Measurements from ENCODE around the gene FKBP11. TPM values are rescaled to one million over a fixed set of nuclear protein-coding genes. Genes with fewer than 3 reads are reported as not detected.

FKBP11 gene
- total and polyA plus RNA-seq, 2 donors = 8.3 to 36.7 TPM

DNA sequence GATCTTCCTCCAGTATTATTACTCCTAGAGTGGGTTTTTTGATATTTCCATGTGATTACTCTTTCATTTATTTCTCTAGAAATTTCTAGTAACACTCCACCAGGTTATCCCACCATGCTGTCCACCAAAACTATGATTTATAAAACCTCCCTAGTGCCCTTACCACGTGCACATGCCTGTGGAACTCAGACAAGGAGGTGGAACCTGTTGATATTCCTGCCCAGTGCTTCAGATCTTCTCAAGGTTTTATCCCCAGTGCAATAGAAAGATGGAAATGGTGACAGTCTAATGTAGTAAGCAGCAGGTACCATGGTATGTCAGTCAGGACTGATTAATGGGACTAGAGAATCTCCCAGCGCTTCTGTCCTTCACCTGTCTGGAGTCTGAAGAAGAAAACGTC, 35.5 kb upstream of the FKBP11 start:
- Histone ChIP-seq H3K36me3 (ENCODE audit: control insufficient read depth in 2 of 2, insufficient read depth in 2 of 2, low read length in 1 of 2) (no peaks in the 10 kb centered on the region), H3K27ac (ENCODE audit: low read depth in 1 of 2, low read length in 1 of 2) (no peak overlapping the region), H3K4me1 (ENCODE audit: control insufficient read depth in 2 of 2, insufficient read depth in 2 of 2, low read length in 2 of 2) (peaks cover 11 to 18% of the 10 kb centered on the region in 2 donors), H3K27me3 (ENCODE audit: control insufficient read depth in 2 of 2, insufficient read depth in 1 of 2, low read length in 1 of 2) (peaks cover 3 to 17% of the 10 kb centered on the region in 2 donors), H3K9me3 (ENCODE audit: control insufficient read depth in 2 of 2, insufficient read depth in 1 of 2, low read length in 1 of 2) (no peaks in the 10 kb centered on the region), H3K4me3 (ENCODE audit: low read length in 2 of 2) (no peak overlapping the region)
- no peak for DNase-seq (ENCODE audit: low read depth in 6 of 9, low spot score in 9 of 9)
- 92% methylated on average over 3 of the region's 3 CpGs for WGBS

DNA sequence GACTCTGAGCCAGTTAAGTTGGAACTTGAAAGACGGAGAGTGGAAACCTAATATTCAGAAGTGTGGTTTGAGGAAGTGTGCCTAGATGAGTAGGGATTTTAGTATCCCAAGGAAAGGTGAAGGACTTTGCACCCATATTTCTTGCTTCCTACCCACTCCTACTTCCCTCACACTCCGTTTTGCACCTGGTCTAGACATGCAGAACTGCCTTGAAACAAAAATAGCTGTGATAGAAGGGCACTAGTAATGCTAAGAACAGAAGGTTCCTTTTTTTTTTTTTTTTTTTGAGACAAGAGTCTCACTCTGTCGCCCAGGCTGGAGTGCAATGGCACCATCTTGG, 32.7 kb upstream of the FKBP11 start:
- H3K4me1 ChIP-seq (ENCODE audit: control insufficient read depth in 2 of 2, insufficient read depth in 2 of 2, low read length in 2 of 2) = peaks cover 17 to 25% of the 10 kb centered on the region in 2 donors
- H3K9me3 ChIP-seq (ENCODE audit: control insufficient read depth in 2 of 2, insufficient read depth in 1 of 2, low read length in 1 of 2) = no peaks in the 10 kb centered on the region
- WGBS = 23% methylated on average over 3 of the region's 3 CpGs
- peaks cover 0 to 8% of the 10 kb centered on the region in 2 donors for H3K36me3 ChIP-seq (ENCODE audit: control insufficient read depth in 2 of 2, insufficient read depth in 2 of 2, low read length in 1 of 2)
- H3K4me3 ChIP-seq (ENCODE audit: low read length in 2 of 2) = peak overlapping the region in 1 of 2 donors; percentile 65
- H3K27ac ChIP-seq (ENCODE audit: low read depth in 1 of 2, low read length in 1 of 2) = no peak overlapping the region
- DNase-seq (ENCODE audit: low read depth in 6 of 9, low spot score in 9 of 9) = no peak
- peaks cover 0 to 10% of the 10 kb centered on the region in 2 donors for H3K27me3 ChIP-seq (ENCODE audit: control insufficient read depth in 2 of 2, insufficient read depth in 1 of 2, low read length in 1 of 2)

DNA sequence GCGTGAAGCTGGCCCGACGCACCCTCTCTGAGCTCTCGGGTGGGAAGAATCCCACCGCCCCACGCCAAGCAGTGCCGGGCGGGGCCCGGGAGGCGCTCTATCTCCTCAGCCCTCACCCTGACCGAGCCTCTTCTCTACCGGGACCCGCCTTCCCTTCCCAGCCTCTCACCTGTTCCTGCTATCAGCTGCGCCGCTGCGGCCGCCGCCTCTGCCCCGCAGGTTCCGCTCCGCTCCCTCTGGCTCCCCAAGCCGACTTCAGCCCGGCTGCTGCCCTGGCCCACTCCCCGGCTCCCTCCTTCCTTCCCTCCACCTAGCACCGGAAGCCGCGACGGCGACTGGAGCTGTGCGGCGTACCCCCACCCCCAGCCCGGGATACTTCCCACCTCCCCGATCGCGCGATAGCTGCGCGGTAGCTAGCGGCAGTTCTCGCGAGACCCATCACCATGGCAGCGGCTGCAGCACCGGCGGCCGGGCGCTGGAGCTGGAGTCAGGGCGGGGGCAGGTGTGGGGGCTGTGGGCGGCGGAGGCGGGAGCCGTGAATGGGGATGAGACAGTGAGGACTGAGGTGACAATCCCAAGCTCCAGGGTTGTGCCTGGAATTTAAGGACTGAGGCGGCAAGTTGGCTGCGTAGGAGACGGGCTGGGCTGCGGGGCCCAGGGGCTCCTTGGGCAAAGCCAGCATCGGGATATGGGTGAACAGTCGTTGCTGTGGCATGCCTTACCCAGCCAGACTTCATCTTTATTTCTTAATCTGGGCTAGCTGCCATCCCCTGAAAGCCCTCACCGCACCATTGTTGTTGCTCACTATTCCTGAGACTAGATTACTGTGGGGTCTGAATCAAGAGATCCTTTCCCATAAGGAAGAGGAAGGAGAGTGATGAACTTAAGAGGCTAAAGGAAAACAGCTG, 32.1 kb upstream of the FKBP11 start, which contains the start of gene ARF3:
ARF3 (minus strand) TSS at position 347 of the 908 bp plus-strand sequence. CDS start 16,392 bp downstream, outside the sequence.
- H3K36me3 ChIP-seq (ENCODE audit: control insufficient read depth in 2 of 2, insufficient read depth in 2 of 2, low read length in 1 of 2) = peaks cover 4 to 15% of the 10 kb centered on the region in 2 donors
- peak within 1 kb of the TSS; percentile 65 to 95 for H3K4me3 ChIP-seq (ENCODE audit: low read length in 2 of 2)
- peaks cover 0 to 10% of the 10 kb centered on the region in 2 donors for H3K27me3 ChIP-seq (ENCODE audit: control insufficient read depth in 2 of 2, insufficient read depth in 1 of 2, low read length in 1 of 2)
- H3K4me1 ChIP-seq (ENCODE audit: control insufficient read depth in 2 of 2, insufficient read depth in 2 of 2, low read length in 2 of 2) = peaks cover 17 to 25% of the 10 kb centered on the region in 2 donors
- H3K9me3 ChIP-seq (ENCODE audit: control insufficient read depth in 2 of 2, insufficient read depth in 1 of 2, low read length in 1 of 2) = no peaks in the 10 kb centered on the region
- peak within 1 kb of the TSS; percentile 78 for H3K27ac ChIP-seq (ENCODE audit: low read depth in 1 of 2, low read length in 1 of 2)
- DNase-seq (ENCODE audit: low read depth in 6 of 9, low spot score in 9 of 9) = peak; percentile 80 to 96 (median 93)
- under 1% methylated on average over 58 of the region's 58 CpGs for WGBS

GRCh38 chr12:48956279-48957140, 31.2 kb upstream of the FKBP11 start:
- WGBS = 2% methylated on average over 29 of the region's 29 CpGs
- peaks cover 17 to 25% of the 10 kb centered on the region in 2 donors for H3K4me1 ChIP-seq (ENCODE audit: control insufficient read depth in 2 of 2, insufficient read depth in 2 of 2, low read length in 2 of 2)
- H3K27me3 ChIP-seq (ENCODE audit: control insufficient read depth in 2 of 2, insufficient read depth in 1 of 2, low read length in 1 of 2) = peaks cover 0 to 10% of the 10 kb centered on the region in 2 donors
- peak overlapping the region; percentile 78 for H3K27ac ChIP-seq (ENCODE audit: low read depth in 1 of 2, low read length in 1 of 2)
- peak in 2 of 9 donors; percentile 40 to 68 for DNase-seq (ENCODE audit: low read depth in 6 of 9, low spot score in 9 of 9)
- peaks cover 4 to 20% of the 10 kb centered on the region in 2 donors for H3K36me3 ChIP-seq (ENCODE audit: control insufficient read depth in 2 of 2, insufficient read depth in 2 of 2, low read length in 1 of 2)
- H3K4me3 ChIP-seq (ENCODE audit: low read length in 2 of 2) = peak overlapping the region; percentile 65 to 95
- no peaks in the 10 kb centered on the region for H3K9me3 ChIP-seq (ENCODE audit: control insufficient read depth in 2 of 2, insufficient read depth in 1 of 2, low read length in 1 of 2)

DNA sequence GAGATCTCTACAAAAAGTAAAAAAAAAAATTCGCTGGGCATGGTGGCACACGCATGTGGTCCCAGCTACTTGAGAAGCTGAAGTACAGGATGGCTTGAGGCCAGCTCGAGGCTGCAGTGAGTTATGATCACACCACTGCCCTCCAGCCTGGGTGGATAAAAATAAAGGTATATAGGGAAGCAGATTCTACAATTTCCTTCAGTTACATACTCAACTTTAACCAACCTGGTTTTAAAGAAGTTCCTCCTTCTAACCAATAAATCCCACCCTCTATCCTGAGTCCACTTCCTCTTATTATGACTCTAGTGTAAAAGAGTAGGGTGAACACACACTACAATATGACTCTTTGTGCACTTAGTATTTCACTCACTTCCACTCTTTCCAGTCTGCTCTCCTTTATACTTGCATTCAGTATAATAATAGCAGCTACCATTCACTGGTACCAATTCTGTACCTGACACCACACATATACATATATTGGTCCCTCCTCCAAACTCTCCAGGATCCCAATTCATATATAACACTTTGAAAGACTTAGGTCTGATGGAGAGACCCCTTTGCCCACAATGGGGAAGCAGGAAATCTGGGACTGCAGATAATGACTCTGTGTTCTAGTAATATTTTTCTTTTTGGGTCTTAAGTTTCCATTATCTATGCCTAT, 29.7 kb upstream of the FKBP11 start:
- 40% methylated on average over 3 of the region's 3 CpGs for WGBS
- Histone ChIP-seq H3K27me3 (ENCODE audit: control insufficient read depth in 2 of 2, insufficient read depth in 1 of 2, low read length in 1 of 2) (peaks cover 0 to 4% of the 10 kb centered on the region in 2 donors), H3K9me3 (ENCODE audit: control insufficient read depth in 2 of 2, insufficient read depth in 1 of 2, low read length in 1 of 2) (no peaks in the 10 kb centered on the region), H3K27ac (ENCODE audit: low read depth in 1 of 2, low read length in 1 of 2) (no peak overlapping the region), H3K4me1 (ENCODE audit: control insufficient read depth in 2 of 2, insufficient read depth in 2 of 2, low read length in 2 of 2) (peaks cover 17 to 25% of the 10 kb centered on the region in 2 donors), H3K36me3 (ENCODE audit: control insufficient read depth in 2 of 2, insufficient read depth in 2 of 2, low read length in 1 of 2) (peaks cover 6 to 20% of the 10 kb centered on the region in 2 donors), H3K4me3 (ENCODE audit: low read length in 2 of 2) (no peak overlapping the region)
- DNase-seq (ENCODE audit: low read depth in 6 of 9, low spot score in 9 of 9) = no peak

- Histone ChIP-seq H3K27me3 (ENCODE audit: control insufficient read depth in 2 of 2, insufficient read depth in 1 of 2, low read length in 1 of 2) (no peaks in the 10 kb centered on the region), H3K4me1 (ENCODE audit: control insufficient read depth in 2 of 2, insufficient read depth in 2 of 2, low read length in 2 of 2) (peaks cover 17 to 25% of the 10 kb centered on the region in 2 donors), H3K4me3 (ENCODE audit: low read length in 2 of 2) (no peak overlapping the region), H3K36me3 (ENCODE audit: control insufficient read depth in 2 of 2, insufficient read depth in 2 of 2, low read length in 1 of 2) (peaks cover 7 to 20% of the 10 kb centered on the region in 2 donors), H3K27ac (ENCODE audit: low read depth in 1 of 2, low read length in 1 of 2) (no peak overlapping the region), H3K9me3 (ENCODE audit: control insufficient read depth in 2 of 2, insufficient read depth in 1 of 2, low read length in 1 of 2) (no peaks in the 10 kb centered on the region)
- no peak for DNase-seq (ENCODE audit: low read depth in 6 of 9, low spot score in 9 of 9)
- 99% methylated on average over 3 of the region's 3 CpGs for WGBS
These were observed 28.8 kb upstream of the FKBP11 start for GRCh38 chr12:48954061-48954460.

GRCh38 chr12:48952691-48953090, 27.4 kb upstream of the FKBP11 start:
- peaks cover 11 to 20% of the 10 kb centered on the region in 2 donors for H3K36me3 ChIP-seq (ENCODE audit: control insufficient read depth in 2 of 2, insufficient read depth in 2 of 2, low read length in 1 of 2)
- peaks cover 13 to 18% of the 10 kb centered on the region in 2 donors for H3K4me1 ChIP-seq (ENCODE audit: control insufficient read depth in 2 of 2, insufficient read depth in 2 of 2, low read length in 2 of 2)
- H3K27me3 ChIP-seq (ENCODE audit: control insufficient read depth in 2 of 2, insufficient read depth in 1 of 2, low read length in 1 of 2) = no peaks in the 10 kb centered on the region

DNA sequence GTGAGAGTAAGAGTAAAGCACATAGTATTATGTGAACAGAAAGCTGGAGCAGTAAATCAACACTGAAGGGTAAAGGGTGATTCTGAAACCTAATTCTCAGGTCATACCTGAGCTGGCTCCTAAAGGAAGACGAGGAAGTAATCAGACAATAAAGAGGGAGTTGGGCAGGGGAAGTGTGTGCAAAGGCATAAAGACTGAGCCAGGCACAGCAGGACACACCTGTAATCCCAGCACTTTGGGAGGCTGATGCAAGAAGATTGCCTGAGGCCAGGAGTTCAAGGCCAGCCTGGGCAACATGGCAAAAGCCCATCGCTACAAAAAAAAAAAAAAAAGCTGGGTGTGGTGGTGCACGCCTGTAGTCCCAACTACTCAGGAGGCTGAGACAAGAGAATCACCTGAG, 22.4 kb upstream of the FKBP11 start:
- H3K9me3 ChIP-seq (ENCODE audit: control insufficient read depth in 2 of 2, insufficient read depth in 1 of 2, low read length in 1 of 2) = no peaks in the 10 kb centered on the region
- 98% methylated on average over 3 of the region's 3 CpGs for WGBS
- no peaks in the 10 kb centered on the region for H3K4me1 ChIP-seq (ENCODE audit: control insufficient read depth in 2 of 2, insufficient read depth in 2 of 2, low read length in 2 of 2)
- no peak for DNase-seq (ENCODE audit: low read depth in 6 of 9, low spot score in 9 of 9)
- H3K4me3 ChIP-seq (ENCODE audit: low read length in 2 of 2) = no peak overlapping the region
- no peaks in the 10 kb centered on the region for H3K27me3 ChIP-seq (ENCODE audit: control insufficient read depth in 2 of 2, insufficient read depth in 1 of 2, low read length in 1 of 2)
- no peak overlapping the region for H3K27ac ChIP-seq (ENCODE audit: low read depth in 1 of 2, low read length in 1 of 2)
- H3K36me3 ChIP-seq (ENCODE audit: control insufficient read depth in 2 of 2, insufficient read depth in 2 of 2, low read length in 1 of 2) = peaks cover 11 to 14% of the 10 kb centered on the region in 2 donors

More at GRCh38 chr12:48952691-48953090, 27.4 kb upstream of the FKBP11 start:
- Histone ChIP-seq H3K4me3 (ENCODE audit: low read length in 2 of 2) (no peak overlapping the region), H3K9me3 (ENCODE audit: control insufficient read depth in 2 of 2, insufficient read depth in 1 of 2, low read length in 1 of 2) (no peaks in the 10 kb centered on the region), H3K27ac (ENCODE audit: low read depth in 1 of 2, low read length in 1 of 2) (no peak overlapping the region)
- WGBS = 94% methylated on average over 4 of the region's 4 CpGs
- DNase-seq (ENCODE audit: low read depth in 6 of 9, low spot score in 9 of 9) = no peak

Measured in thymus (tissue), 11 donors.